PC-3 (cell line): Measurements from ENCODE around the gene DTNB.

ENCODE experiments used
- CTCF ChIP-seq: fragments of 300-600 bp; sonication (generic); conservative IDR thresholded peaks from 2 replicates; pipeline ENCODE4 v1.5.1; 2017; ENCODE audit warnings: antibody characterized with exemption, low read depth, mild to moderate bottlenecking, low read length
- EZH2 ChIP-seq: fragments of 300-600 bp; sonication (generic); IDR thresholded peaks from one replicate; pipeline ENCODE4 v1.6.1; 2017; ENCODE audit warnings: antibody characterized with exemption, mild to moderate bottlenecking, low read length; ENCODE audit not compliant: unreplicated experiment
- EZH2phosphoT487 ChIP-seq: fragments of 300-600 bp; sonication (generic); IDR thresholded peaks from 2 replicates; pipeline ENCODE4 v1.6.1; 2018; ENCODE audit warnings: mild to moderate bottlenecking, antibody characterized with exemption, low read length, borderline replicate concordance

GRCh38 chr2:25482341-25482740 is 191.0 kb downstream of the DTNB start:
- no peak for TF ChIP-seq CTCF
- TF ChIP-seq EZH2phosphoT487, result no peak
- no peak for TF ChIP-seq EZH2
